ENCODE results near the gene KRTAP10-4.

- TF ChIP-seq EZH2 (IDR thresholded peaks at IDR 0.05; ENCODE audit: insufficient read depth, poor library complexity, severe bottlenecking) (no peak), EZH2phosphoT487 (IDR thresholded peaks at IDR 0.05; ENCODE audit: insufficient read depth, low read depth) (no peak)
Observed at GRCh38 chr21:44528634-44528995, 44.9 kb upstream of the KRTAP10-4 start.

Data from GM23248 (cell line).